Testis (tissue), 3 donors: ENCODE data around the gene ENTPD7. TPM values are rescaled to one million over a fixed set of nuclear protein-coding genes. Genes with fewer than 3 reads are reported as not detected.
A peak's percentile ranks its signal among the peaks of the same experiment; 100 is the strongest.

Experiments
- DNase-seq: peaks from one replicate; pipeline ENCODE4 v3.0.0-alpha.2; 2019
- H3K27ac ChIP-seq, 2 donors: fragments of 200-600 bp; sonication (generic); one replicate each; pipeline ENCODE4 v1.5.1; 2019
- H3K27me3 ChIP-seq: fragments of 200-600 bp; sonication (generic); one replicate; pipeline ENCODE4 v1.5.1; 2019
- H3K36me3 ChIP-seq: fragments of 200-600 bp; sonication (generic); one replicate; pipeline ENCODE4 v1.5.1; 2017; ENCODE audit warnings: low read depth; ENCODE audit errors: missing control alignments
- H3K4me1 ChIP-seq: fragments of 200-600 bp; sonication (generic); one replicate; pipeline ENCODE4 v1.5.1; 2019
- H3K4me3 ChIP-seq, 2 donors: fragments of 200-600 bp; sonication (generic); one replicate each; pipeline ENCODE4 v1.5.1; 2017 to 2019
- H3K9me3 ChIP-seq: fragments of 200-600 bp; sonication (generic); one replicate; pipeline ENCODE4 v1.5.1; 2017
- POLR2A ChIP-seq: fragments of 450-650 bp; IDR thresholded peaks from one replicate; pipeline ENCODE4 v1.6.1; 2017; ENCODE audit warnings: antibody characterized with exemption, mild to moderate bottlenecking, moderate library complexity
- WGBS, 2 donors: methylation state at CpG; one replicate each; pipeline ENCODE4 v1.1.5; 2018; 5-methylcytosine and 5-hydroxymethylcytosine counted together
- intact Hi-C: fragments of 100-400 bp; cut with DNase I; formaldehyde crosslinking; loops from one replicate; pipeline ENCODE4 v1.15.1; 2023; ENCODE audit warnings: low total_unique reads
- polyA plus RNA-seq: library from polyadenylated mRNA; stranded (reverse); fragments of 350-450 nt; fragmentation: Illumina TruSeq; extraction: RNeasy Lipid Tissue Mini Kit (QIAGEN cat#74804); gene quantifications from one replicate; pipeline ENCODE4 v1.2.3, GENCODE V29; 2014; ENCODE audit warnings: low read depth, low replicate concordance; ENCODE audit not compliant: insufficient read depth
- total RNA-seq, 2 donors: library from RNA; depleted of rRNA; stranded (reverse); fragments of >200 nt; gene quantifications; one replicate each; pipeline ENCODE4 v1.2.3, GENCODE V29; 2016
- TF ChIP-seq, protein P1 (sequence below), 3 experiments: fragments of 450-650 bp in 2 of 3; fragments of 200-600 bp in 1 of 3; sonication (generic) in 1 of 3; IDR thresholded peaks; one replicate each; pipeline ENCODE4 v1.5.1; 2016 to 2019; ENCODE audit warnings: antibody characterized with exemption in 3 of 3, mild to moderate bottlenecking in 2 of 3, moderate library complexity in 1 of 3

Gene ENTPD7
- total and polyA plus RNA-seq, 3 donors from 2014 or later = 4.0 to 6.3 (median 5.0) TPM

DNA sequence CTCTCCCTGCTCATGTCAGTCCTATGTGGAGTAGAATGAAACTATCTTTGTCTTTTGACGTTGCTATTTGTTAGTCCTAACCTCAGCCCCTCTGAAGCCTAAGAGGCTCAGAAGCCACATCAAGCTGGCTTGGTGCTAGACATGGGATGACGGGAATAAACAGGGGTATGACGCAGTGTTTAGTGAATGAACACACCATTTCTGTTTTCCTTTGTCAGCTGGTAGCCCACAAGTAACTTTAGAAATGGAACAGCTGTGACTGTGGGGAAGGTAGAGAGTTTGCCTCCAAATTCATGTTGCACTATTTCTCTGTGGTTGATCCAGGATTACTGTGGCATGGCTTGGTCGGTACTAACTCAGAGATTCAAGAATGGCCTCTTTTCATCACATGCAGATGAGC, 41.3 kb downstream of the ENTPD7 start:
- no peak overlapping the region for H3K4me3 ChIP-seq
- WGBS, 2 donors = 89 to 93% methylated on average over 4 of the region's 4 CpGs
- H3K27ac ChIP-seq = no peak overlapping the region
- DNase-seq = no peak
- H3K9me3 ChIP-seq = no peaks in the 10 kb centered on the region
- no peaks in the 10 kb centered on the region for H3K27me3 ChIP-seq
- H3K4me1 ChIP-seq = no peaks in the 10 kb centered on the region
- H3K36me3 ChIP-seq = no peaks in the 10 kb centered on the region
- intact Hi-C loops = no loop called here
- no peak for TF ChIP-seq POLR2A
- TF ChIP-seq, protein P1, sequence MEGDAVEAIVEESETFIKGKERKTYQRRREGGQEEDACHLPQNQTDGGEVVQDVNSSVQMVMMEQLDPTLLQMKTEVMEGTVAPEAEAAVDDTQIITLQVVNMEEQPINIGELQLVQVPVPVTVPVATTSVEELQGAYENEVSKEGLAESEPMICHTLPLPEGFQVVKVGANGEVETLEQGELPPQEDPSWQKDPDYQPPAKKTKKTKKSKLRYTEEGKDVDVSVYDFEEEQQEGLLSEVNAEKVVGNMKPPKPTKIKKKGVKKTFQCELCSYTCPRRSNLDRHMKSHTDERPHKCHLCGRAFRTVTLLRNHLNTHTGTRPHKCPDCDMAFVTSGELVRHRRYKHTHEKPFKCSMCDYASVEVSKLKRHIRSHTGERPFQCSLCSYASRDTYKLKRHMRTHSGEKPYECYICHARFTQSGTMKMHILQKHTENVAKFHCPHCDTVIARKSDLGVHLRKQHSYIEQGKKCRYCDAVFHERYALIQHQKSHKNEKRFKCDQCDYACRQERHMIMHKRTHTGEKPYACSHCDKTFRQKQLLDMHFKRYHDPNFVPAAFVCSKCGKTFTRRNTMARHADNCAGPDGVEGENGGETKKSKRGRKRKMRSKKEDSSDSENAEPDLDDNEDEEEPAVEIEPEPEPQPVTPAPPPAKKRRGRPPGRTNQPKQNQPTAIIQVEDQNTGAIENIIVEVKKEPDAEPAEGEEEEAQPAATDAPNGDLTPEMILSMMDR (IDR thresholded peaks at IDR 0.05) = no peak

DNA sequence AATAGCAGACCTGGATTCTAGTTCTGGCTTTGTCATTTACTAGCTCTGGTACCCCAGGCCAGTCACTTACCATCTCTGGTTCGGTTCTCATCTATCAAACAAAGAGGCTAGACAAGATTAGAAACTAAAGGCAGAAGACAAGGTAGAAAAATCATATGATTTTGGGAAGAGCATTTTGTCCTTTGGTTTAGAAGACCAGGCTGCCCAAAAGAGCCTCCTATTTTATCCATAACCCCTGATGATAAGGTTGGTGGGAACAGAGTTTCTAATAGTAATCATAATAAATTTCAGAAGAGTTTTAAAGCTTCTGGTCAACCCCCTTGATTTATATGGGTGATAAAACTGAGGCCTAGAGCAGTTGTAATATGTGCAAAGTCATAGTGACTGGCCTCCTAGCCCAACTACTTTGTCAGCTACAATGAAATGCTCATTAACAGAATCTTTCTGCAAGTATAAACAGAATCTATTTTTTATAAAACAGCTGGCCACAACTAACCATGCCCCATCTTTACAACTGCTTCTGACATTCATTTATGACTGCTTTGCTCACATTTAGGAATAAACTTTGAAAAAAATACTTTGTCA, 49.2 kb downstream of the ENTPD7 start:
- peak overlapping the region in 1 of 2 donors; percentile 52 for H3K27ac ChIP-seq
- intact Hi-C loops = no loop called here

GRCh38 chr10:99709480-99710229, 50.3 kb downstream of the ENTPD7 start:
- H3K4me3 ChIP-seq = no peak overlapping the region
- intact Hi-C loops = no loop called here
- H3K27ac ChIP-seq = peak overlapping the region in 1 of 2 donors; percentile 52
- no peaks in the 10 kb centered on the region for H3K27me3 ChIP-seq
- no peaks in the 10 kb centered on the region for H3K4me1 ChIP-seq
- 62 to 64% methylated on average over 4 of the region's 4 CpGs for WGBS, 2 donors
- DNase-seq = no peak
- TF ChIP-seq POLR2A = no peak
- TF ChIP-seq, protein P1 (IDR thresholded peaks at IDR 0.05) = no peak
- no peaks in the 10 kb centered on the region for H3K36me3 ChIP-seq
- H3K9me3 ChIP-seq = no peaks in the 10 kb centered on the region

More for the DNA sequence above, 49.2 kb downstream of the ENTPD7 start:
- H3K27me3 ChIP-seq = no peaks in the 10 kb centered on the region
- 76 to 82% methylated on average over 1 of the region's 1 CpG for WGBS, 2 donors
- no peak overlapping the region for H3K4me3 ChIP-seq
- TF ChIP-seq, protein P1 (IDR thresholded peaks at IDR 0.05) = no peak
- TF ChIP-seq POLR2A = no peak
- no peaks in the 10 kb centered on the region for H3K36me3 ChIP-seq
- no peak for DNase-seq
- no peaks in the 10 kb centered on the region for H3K4me1 ChIP-seq
- H3K9me3 ChIP-seq = no peaks in the 10 kb centered on the region

DNA sequence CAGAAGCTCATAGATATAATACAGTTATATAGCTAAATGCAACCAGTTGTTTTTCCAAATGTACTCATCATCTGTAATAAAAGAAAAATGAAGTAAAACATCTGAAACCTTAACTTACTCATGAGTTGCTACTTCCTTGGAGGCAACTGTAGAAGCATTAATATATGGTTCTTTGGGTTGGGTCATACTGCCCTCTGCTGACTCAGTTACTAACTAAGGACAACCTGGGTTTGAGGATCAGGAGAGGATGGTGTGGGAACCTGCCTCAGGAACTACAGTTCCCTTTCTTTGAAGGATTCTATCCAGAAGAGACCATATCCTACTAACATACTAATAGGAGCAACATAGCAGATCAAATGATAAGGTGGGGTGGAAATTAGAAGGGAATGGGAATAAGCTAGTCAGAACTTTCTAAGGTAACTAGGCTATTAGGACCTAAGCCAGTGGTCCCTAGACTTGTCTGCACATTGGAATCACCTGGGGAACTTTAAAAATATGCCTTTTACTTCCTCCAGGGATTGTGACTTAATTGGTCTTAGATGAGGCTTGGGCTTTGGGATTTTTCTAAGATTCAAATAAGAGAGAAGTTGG, 51.9 kb downstream of the ENTPD7 start:
- no peak for TF ChIP-seq POLR2A
- TF ChIP-seq, protein P1 (IDR thresholded peaks at IDR 0.05) = peak in 2 of 3 experiments; percentile 19 to 28
- no peaks in the 10 kb centered on the region for H3K27me3 ChIP-seq
- no peaks in the 10 kb centered on the region for H3K9me3 ChIP-seq
- H3K4me3 ChIP-seq = no peak overlapping the region
- H3K27ac ChIP-seq = no peak overlapping the region
- no peaks in the 10 kb centered on the region for H3K4me1 ChIP-seq
- no peaks in the 10 kb centered on the region for H3K36me3 ChIP-seq
- peak; percentile 36 for DNase-seq
- intact Hi-C loops = no loop called here
